HepG2 (cell line): Measurements from ENCODE around the gene FAM117A. TPM values are rescaled to one million over a fixed set of nuclear protein-coding genes. Genes with fewer than 3 reads are reported as not detected.

Experiments
- ATAD3A ChIP-seq: sonication (generic); formaldehyde crosslinking; IDR thresholded peaks from 2 replicates; pipeline ENCODE4 v1.4.0; 2020; ENCODE audit warnings: missing genetic modification reagents
- ATF1 ChIP-seq: IDR thresholded peaks from 2 replicates; pipeline ENCODE4 v1.6.1; 2016; ENCODE audit warnings: mild to moderate bottlenecking, control low read depth
- CHD4 ChIP-seq: fragments of 200-600 bp; sonication (generic); IDR thresholded peaks from 2 replicates; pipeline ENCODE4 v1.7.0; 2017; ENCODE audit warnings: mild to moderate bottlenecking, low read length, borderline replicate concordance
- GATA4 ChIP-seq: sonication (generic); IDR thresholded peaks from 2 replicates; pipeline ENCODE4 v1.6.1; 2016; ENCODE audit warnings: antibody characterized with exemption, low read depth, borderline replicate concordance
- HHEX ChIP-seq: IDR thresholded peaks from 2 replicates; pipeline ENCODE4 v1.6.1; 2016; ENCODE audit warnings: control low read depth
- KAT8 ChIP-seq: IDR thresholded peaks from 2 replicates; pipeline ENCODE4 v1.6.1; 2016; ENCODE audit warnings: missing genetic modification reagents, missing compliant biosample characterization
- KLF12 ChIP-seq: sonication (generic); formaldehyde crosslinking; IDR thresholded peaks from 2 replicates; pipeline ENCODE4 v1.4.0; 2020; ENCODE audit warnings: missing genetic modification reagents, borderline replicate concordance
- MAX ChIP-seq: IDR thresholded peaks from 2 replicates; pipeline ENCODE4 v1.6.1; 2012; ENCODE audit warnings: inconsistent platforms
- NBN ChIP-seq: fragments of 450-650 bp; conservative IDR thresholded peaks from 2 replicates; pipeline ENCODE4 v1.6.1; 2017
- NFIB ChIP-seq: sonication (generic); formaldehyde crosslinking; IDR thresholded peaks from 2 replicates; pipeline ENCODE4 v1.9.0; 2021; ENCODE audit warnings: missing genetic modification reagents, mild to moderate bottlenecking, borderline replicate concordance
- NFYB ChIP-seq: sonication (generic); formaldehyde crosslinking; IDR thresholded peaks from 2 replicates; pipeline ENCODE4 v1.4.0; 2020; ENCODE audit warnings: missing genetic modification reagents
- NR2C2 ChIP-seq: sonication (generic); formaldehyde crosslinking; IDR thresholded peaks from 2 replicates; pipeline ENCODE4 v1.4.0; 2020; ENCODE audit warnings: missing genetic modification reagents, mild to moderate bottlenecking, moderate library complexity, borderline replicate concordance
- NR2F6 ChIP-seq, 2 experiments: IDR thresholded peaks; 2 replicates each; pipeline ENCODE4 v1.6.1; 2016; ENCODE audit warnings: antibody characterized with exemption in 1 of 2, mild to moderate bottlenecking in 1 of 2
- PRMT3 ChIP-seq: sonication (generic); formaldehyde crosslinking; IDR thresholded peaks from 2 replicates; pipeline ENCODE4 v1.8.1; 2022; ENCODE audit warnings: low read depth, mild to moderate bottlenecking, moderate library complexity, missing genetic modification reagents, borderline replicate concordance
- RAD51 ChIP-seq: fragments of 450-650 bp; IDR thresholded peaks from 2 replicates; pipeline ENCODE4 v1.6.1; 2016; ENCODE audit warnings: borderline replicate concordance
- RBFOX2 ChIP-seq: fragments of 200-400 bp; formaldehyde crosslinking; IDR thresholded peaks from 2 replicates; pipeline ENCODE4 v1.6.1; 2017; ENCODE audit warnings: low read depth, mild to moderate bottlenecking, low read length
- RFXANK ChIP-seq: IDR thresholded peaks from 2 replicates; pipeline ENCODE4 v1.6.1; 2016
- SALL1 ChIP-seq: sonication (generic); formaldehyde crosslinking; IDR thresholded peaks from 2 replicates; pipeline ENCODE4 v1.8.0; 2022; ENCODE audit warnings: mild to moderate bottlenecking, missing genetic modification reagents
- SALL2 ChIP-seq: sonication (generic); formaldehyde crosslinking; IDR thresholded peaks from 2 replicates; pipeline ENCODE4 v1.8.1; 2023; ENCODE audit warnings: mild to moderate bottlenecking, missing genetic modification reagents, inconsistent platforms
- SPEN ChIP-seq: sonication (generic); formaldehyde crosslinking; IDR thresholded peaks from 2 replicates; pipeline ENCODE4 v1.5.1; 2020; ENCODE audit warnings: low read depth, mild to moderate bottlenecking, missing genetic modification reagents
- TBX3 ChIP-seq: fragments of 450-650 bp; IDR thresholded peaks from 2 replicates; pipeline ENCODE4 v1.6.1; 2017; ENCODE audit warnings: antibody characterized with exemption, mild to moderate bottlenecking, inconsistent platforms, borderline replicate concordance
- TCF7L2 ChIP-seq: IDR thresholded peaks from 2 replicates; pipeline ENCODE4 v1.6.1; 2011; ENCODE audit warnings: mild to moderate bottlenecking, low read depth, low read length, moderate library complexity
- ZC3H4 ChIP-seq: sonication (generic); formaldehyde crosslinking; IDR thresholded peaks from 2 replicates; pipeline ENCODE4 v1.4.0; 2020; ENCODE audit warnings: missing genetic modification reagents, borderline replicate concordance
- ZEB1 ChIP-seq: IDR thresholded peaks from 2 replicates; pipeline ENCODE4 v1.6.1; 2012; ENCODE audit warnings: mild to moderate bottlenecking, low read depth, inconsistent platforms; ENCODE audit not compliant: insufficient replicate concordance
- ZNF207 ChIP-seq: fragments of 450-650 bp; IDR thresholded peaks from 2 replicates; pipeline ENCODE4 v1.6.1; 2016; ENCODE audit warnings: antibody characterized with exemption, borderline replicate concordance
- ZNF232 ChIP-seq: sonication (generic); formaldehyde crosslinking; IDR thresholded peaks from 2 replicates; pipeline ENCODE4 v1.4.0; 2020; ENCODE audit warnings: missing genetic modification reagents, borderline replicate concordance
- ZNF33B ChIP-seq: sonication (generic); formaldehyde crosslinking; IDR thresholded peaks from 2 replicates; pipeline ENCODE4 v1.5.1; 2020; ENCODE audit warnings: mild to moderate bottlenecking, missing genetic modification reagents
- ZZZ3 ChIP-seq: sonication (generic); formaldehyde crosslinking; IDR thresholded peaks from 2 replicates; pipeline ENCODE4 v1.4.0; 2020; ENCODE audit warnings: missing genetic modification reagents, mild to moderate bottlenecking, borderline replicate concordance
- polyA plus RNA-seq, 8 experiments: library from polyadenylated mRNA; depleted of rRNA in 3 of 8; stranded (reverse) in 7 of 8; unstranded in 1 of 8; fragments of >200 nt; fragmentation: Illumina TruSeq in 4 of 8; extraction: Trizol in 4 of 8; gene quantifications; 2 replicates each; pipeline versions ENCODE4 v1.2.1 to v1.2.3, GENCODE V29; 2011 to 2016; ENCODE audit warnings: low read depth in 4 of 8, missing spikeins in 1 of 8, mixed read lengths in 1 of 8; ENCODE audit not compliant: insufficient read depth in 1 of 8
- total RNA-seq, 5 experiments: library from RNA; depleted of rRNA; stranded (reverse); fragments of >200 nt; fragmentation: Illumina TruSeq; extraction: Trizol; gene quantifications; 2 replicates each; pipeline ENCODE4 v1.2.3, GENCODE V29; 2016; ENCODE audit warnings: low read depth in 1 of 5

Gene FAM117A
- total and polyA plus RNA-seq, 2 of the 13 experiments (the other 11 are each of a cell fraction or from before 2014, with no cell fraction given): 12.1 to 19.8 TPM

- TF ChIP-seq ZNF232: no peak; the same call in 1 of the 2 replicates
- peak; percentile 95 for TF ChIP-seq RBFOX2
- no peak for TF ChIP-seq PRMT3 (CRISPR knock-in tag)
- no peak for TF ChIP-seq ZNF33B (CRISPR knock-in tag)
- TF ChIP-seq MAX: peak; percentile 64
- TF ChIP-seq HHEX: peak; percentile 41; the same call in 1 of the 2 replicates
- no peak for TF ChIP-seq TCF7L2
- peak; percentile 79 for TF ChIP-seq NR2C2
- no peak for TF ChIP-seq NBN
- TF ChIP-seq CHD4: no peak
- TF ChIP-seq KAT8 (CRISPR knock-in tag): peak; percentile 99
- TF ChIP-seq SPEN (CRISPR knock-in tag): peak; percentile 89
- peak; percentile 78 for TF ChIP-seq TBX3
- TF ChIP-seq ZEB1: no peak
- TF ChIP-seq NFYB (CRISPR knock-in tag): peak; percentile 93
- peak; percentile 25; the same call in 1 of the 2 replicates for TF ChIP-seq ZZZ3 (CRISPR knock-in tag)
- no peak for TF ChIP-seq NFIB (CRISPR knock-in tag)
- peak; percentile 100 for TF ChIP-seq ATF1
- TF ChIP-seq NR2F6 (IDR thresholded peaks at IDR 0.05): no peak
- 0 out of 2 replicates have a peak, but pooled peaks have one; percentile 9 for TF ChIP-seq NR2F6 (CRISPR knock-in tag; IDR thresholded peaks at IDR 0.05)
- TF ChIP-seq KLF12 (CRISPR knock-in tag): no peak; the same call in 1 of the 2 replicates
- TF ChIP-seq SALL1 (CRISPR knock-in tag): peak; percentile 69
- no peak for TF ChIP-seq ZC3H4 (CRISPR knock-in tag)
- TF ChIP-seq SALL2 (CRISPR knock-in tag): peak; percentile 82
- TF ChIP-seq RAD51: no peak
- no peak for TF ChIP-seq ZNF207
- TF ChIP-seq GATA4: 0 out of 2 replicates have a peak, but pooled peaks have one; percentile 63
- no peak for TF ChIP-seq ATAD3A (CRISPR knock-in tag)
- TF ChIP-seq RFXANK (CRISPR knock-in tag): peak; percentile 57; the same call in 1 of the 2 replicates
These were observed 56.1 kb downstream of the FAM117A start, which contains the start of gene SLC35B1 (continued) for GRCh38 chr17:49707608-49708514.
